Gastrocnemius medialis (tissue), 4 donors: ENCODE results near the gene RFT1.

Source experiments
- POLR2A ChIP-seq, 2 donors: fragments of 450-650 bp; IDR thresholded peaks; one replicate each; pipeline ENCODE4 v1.6.1; 2017; ENCODE audit warnings: antibody characterized with exemption in 2 of 2, mild to moderate bottlenecking in 2 of 2, moderate library complexity in 2 of 2
- TF ChIP-seq, protein P1 (sequence below), 5 experiments: fragments of 450-650 bp in 3 of 5; fragments of 200-600 bp in 2 of 5; sonication (generic) in 2 of 5; IDR thresholded peaks in 4 of 5; conservative IDR thresholded peaks in 1 of 5; 1 replicate in 4 of 5; 2 replicates in 1 of 5; pipeline ENCODE4 v1.5.1; 2016 to 2019; ENCODE audit warnings: antibody characterized with exemption in 5 of 5, mild to moderate bottlenecking in 3 of 5, moderate library complexity in 3 of 5

DNA sequence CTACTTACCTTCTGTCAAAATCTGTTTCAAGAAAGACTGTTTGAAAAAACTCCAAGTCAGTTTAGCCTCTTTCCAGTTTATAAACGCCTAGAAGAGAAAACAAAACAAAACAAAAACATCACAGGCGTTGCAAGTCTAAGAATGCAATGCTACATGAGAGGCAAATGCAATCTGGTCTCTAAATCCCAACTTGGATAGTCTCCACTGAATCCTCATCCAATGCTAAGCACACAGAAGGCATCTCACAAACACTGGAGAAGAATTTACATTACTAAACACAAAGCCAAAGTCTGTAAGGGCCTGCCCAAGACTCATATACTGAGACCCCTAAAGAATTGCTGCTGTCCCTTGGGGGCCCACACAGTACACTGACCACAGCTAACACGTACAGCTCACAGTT, 18.4 kb downstream of the RFT1 start:
- TF ChIP-seq, protein P1, sequence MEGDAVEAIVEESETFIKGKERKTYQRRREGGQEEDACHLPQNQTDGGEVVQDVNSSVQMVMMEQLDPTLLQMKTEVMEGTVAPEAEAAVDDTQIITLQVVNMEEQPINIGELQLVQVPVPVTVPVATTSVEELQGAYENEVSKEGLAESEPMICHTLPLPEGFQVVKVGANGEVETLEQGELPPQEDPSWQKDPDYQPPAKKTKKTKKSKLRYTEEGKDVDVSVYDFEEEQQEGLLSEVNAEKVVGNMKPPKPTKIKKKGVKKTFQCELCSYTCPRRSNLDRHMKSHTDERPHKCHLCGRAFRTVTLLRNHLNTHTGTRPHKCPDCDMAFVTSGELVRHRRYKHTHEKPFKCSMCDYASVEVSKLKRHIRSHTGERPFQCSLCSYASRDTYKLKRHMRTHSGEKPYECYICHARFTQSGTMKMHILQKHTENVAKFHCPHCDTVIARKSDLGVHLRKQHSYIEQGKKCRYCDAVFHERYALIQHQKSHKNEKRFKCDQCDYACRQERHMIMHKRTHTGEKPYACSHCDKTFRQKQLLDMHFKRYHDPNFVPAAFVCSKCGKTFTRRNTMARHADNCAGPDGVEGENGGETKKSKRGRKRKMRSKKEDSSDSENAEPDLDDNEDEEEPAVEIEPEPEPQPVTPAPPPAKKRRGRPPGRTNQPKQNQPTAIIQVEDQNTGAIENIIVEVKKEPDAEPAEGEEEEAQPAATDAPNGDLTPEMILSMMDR (IDR thresholded peaks at IDR 0.05 in 4 of 5, conservative IDR thresholded peaks at IDR 0.05 in 1 of 5): no peak
- TF ChIP-seq POLR2A (IDR thresholded peaks at IDR 0.05): no peak
